Left hindlimb (tissue), 1 donor: Measurements from ENCODE around the gene DAP3.
"Not testable (repeated sequence)": the region's sequence is repeated elsewhere in the genome, so short reads cannot be mapped to it uniquely, and the experiment has no call there.

ENCODE experiments used
- DNase-seq: peaks from one replicate; pipeline ENCODE4 v3.0.0-alpha.2; 2018

The DAP3 gene

DNA sequence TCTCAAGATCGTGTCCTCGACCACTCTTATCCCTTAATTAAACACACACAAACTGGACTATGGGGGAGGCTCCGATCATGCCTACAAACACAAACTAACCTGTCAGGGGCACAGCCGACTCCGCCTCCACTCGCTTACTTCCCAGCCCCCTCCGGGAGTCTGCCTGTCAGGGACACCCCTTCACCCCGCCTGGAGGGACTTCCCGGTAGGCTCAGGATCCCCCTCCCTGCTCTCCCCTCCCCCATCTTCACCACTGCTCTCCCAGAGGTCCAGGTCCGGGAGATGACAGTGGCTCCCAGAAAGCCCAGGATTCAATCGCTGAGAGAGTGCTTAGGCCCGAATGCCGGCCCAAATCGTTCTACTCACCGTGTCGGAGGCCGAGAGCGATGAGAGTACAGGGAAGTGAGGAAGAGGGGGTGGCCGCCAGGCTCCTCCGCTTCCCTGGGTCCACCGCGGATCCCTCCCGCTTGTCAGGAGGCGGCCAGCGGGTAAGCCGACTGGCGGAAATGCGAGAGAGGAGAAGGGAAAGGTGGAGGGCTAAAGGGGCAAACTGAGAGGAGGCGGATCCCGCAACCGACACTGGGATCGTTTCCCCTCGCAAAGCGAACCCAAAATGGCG, 1.1 kb upstream of the DAP3 start:
- not testable (repeated sequence) for DNase-seq

DNA sequence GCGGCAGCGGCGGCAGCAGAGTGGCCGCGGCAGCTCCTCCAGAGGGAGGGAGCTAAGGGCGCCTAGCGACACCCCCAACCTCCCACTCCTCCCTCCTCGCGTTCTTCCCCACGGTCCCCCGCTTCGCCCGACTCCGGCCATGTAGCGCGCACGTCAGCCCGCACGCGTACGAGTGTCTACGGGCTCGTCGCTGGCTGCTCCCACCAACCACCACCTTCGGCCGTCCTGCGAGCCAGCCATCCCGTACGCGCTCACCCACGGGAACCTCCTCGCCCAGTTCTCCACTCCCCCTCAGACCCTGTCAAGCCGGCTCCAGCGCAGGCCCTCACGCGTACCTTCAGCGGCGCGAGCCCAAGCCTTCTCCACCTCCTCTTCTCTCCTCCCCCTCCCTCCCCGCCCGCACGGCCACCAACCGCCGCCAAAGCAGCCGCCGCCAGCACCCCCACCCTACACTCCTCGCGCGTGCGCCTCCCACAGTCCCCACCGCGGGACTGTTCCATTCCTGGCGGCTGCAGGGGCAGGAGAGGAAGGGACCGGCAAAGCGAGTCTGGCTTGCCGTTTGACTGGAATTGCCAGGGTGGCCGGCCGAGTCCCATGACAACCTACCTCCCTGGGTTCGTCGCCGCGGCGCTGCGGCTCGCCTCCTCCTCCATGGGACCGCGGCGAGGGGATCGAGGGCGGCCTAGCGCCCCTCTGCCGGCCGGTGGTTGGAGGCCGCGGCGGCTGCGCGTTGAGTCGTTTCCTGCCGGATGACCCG, 389 bp upstream of the DAP3 start, which contains the start of gene YY1AP1:
Gene YY1AP1 (minus strand): TSS at position 451 of the 757 bp plus-strand sequence. CDS start 8,338 bp downstream, outside the sequence.
- DNase-seq, result peak; percentile 95

DNA sequence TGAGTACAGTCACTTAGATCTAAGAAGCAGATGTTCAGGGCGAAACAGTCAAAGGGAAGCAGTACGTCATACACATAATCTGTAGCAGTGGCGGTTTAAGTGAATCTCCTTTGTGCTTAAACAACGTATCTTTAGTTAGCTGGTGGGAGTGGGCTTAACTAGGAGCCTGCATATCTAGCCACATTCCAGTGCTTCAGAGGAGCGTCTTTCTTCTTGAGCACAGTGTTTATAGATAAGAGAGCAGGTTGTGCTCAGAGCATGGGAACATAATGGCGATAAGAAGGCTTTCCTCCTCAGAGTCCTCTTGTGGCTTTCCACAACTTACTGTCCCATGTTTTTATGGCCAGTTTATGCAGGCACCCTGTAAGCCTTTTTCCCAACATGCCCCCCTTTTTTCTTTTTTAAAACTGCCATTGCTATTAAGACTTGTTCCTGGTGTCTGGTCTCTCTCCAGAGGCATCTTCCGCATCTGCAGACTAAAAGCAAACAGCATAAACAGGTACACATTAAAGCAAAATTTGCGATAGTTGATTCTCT, 3.2 kb downstream of the DAP3 start:
- DNase-seq, result no peak

DNA sequence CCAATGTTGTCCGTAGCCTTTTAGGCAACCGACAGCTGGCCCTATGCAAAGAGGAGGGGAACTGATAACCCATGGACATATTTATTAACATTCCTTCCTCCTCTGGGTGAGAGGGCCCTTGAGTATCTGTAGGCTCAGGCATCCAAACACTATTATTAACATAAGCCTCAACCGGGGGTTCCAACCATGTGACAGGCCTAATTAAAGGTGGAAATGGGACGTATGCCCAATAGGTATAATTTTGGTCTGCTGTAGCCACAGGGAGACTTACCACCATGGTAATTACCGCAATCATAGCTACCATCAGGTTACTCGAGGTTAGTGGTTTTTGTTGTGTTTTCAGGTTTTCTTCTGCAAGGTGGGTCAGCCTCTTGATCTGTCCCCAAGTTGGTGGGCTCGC, 5.3 kb downstream of the DAP3 start:
- DNase-seq, result no peak

DNA sequence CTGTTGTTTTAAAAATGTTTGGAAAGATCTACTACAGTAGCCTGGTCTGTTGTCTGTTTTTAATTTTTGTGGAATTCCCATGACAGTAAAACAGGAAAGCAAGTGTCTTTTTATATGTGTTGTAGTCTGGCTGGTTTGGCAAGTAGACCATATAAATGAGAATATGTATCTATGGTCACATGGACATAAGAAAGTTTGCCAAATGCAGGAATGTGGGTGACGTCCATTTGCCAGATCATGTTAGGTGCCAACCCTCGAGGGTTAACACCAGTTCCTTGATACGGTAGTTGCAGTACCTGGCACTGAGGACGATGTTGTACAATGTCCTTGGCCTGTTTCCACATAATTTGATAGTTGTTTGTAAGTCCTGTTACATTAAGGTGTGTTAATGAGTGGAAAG, 6.2 kb downstream of the DAP3 start:
- no peak for DNase-seq

DNA sequence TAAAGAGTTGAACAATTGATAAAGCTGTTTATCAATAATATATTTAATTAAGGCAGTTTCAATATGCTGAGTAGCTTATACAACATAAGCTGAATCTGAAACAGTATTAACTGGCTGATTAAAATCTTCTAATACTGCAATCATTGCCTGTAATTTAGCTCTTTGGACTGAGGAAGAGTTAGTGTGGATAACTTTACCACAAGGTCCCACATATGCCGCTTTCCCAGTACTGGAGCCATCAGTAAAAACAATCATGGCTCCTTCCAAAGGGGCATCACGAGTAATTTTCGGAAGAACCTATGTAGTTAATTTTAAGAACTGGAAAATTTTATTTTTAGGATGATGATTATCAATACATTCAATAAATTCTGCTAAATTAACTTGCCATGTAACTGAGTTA, 6.7 kb downstream of the DAP3 start:
- DNase-seq, result no peak

DNA sequence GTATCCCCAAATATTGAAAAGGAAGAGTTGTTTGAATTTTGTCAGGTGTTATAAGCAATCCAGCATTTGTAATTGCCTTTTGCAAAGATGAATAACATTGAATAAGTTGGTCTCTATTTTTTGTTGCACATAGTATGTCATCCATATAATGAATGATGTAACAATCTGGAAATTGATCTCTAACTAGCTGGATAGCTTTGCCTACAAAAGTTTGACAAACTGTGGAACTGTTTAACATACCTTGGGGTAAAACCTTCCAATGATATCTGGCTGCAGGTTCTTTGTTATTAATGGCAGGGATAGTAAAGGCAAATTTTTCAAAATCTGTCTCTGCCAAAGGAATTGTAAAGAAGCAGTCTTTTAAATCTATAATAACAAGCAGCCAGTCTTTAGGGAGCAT, 7.6 kb downstream of the DAP3 start:
- no peak for DNase-seq

DNA sequence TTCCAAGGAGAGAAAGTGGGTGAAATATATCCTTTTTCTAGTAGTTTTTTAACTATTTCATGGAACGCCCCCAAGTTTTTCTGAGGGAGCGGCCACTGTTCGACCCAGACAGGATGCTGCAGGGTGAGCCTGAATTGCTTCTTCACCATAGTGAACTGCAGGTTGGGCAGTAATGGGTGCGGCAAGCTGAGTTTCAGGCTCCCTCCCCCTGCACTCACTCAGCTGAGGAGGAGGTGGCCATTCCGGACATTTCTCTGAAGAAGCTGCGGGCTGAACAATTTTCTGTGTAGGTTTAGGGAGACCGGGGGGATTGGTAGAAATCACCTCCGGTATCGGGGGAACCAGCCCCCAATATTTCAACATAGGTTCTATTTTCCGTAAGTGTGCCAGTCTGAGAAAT, 8.2 kb downstream of the DAP3 start:
- no peak for DNase-seq

DNA sequence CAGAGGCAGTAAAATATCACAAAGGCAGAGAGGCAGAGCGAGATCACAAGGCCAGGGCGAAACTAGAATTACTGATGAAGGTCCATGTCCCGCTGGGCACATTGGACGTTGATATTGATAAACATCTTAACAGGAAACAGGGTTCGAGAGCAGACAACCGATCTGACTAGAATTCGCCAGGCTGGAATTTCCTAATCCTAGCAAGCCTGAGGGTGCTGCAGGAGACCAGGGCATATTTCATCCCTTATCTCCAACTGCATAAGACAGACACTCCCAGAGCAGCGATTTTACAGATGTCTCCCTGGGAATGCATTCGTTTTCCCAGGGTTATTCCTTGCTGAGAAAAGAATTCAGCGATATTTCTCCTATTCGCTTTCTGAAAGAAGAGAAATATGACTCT, 8.7 kb downstream of the DAP3 start:
- not testable (repeated sequence) for DNase-seq

DNA sequence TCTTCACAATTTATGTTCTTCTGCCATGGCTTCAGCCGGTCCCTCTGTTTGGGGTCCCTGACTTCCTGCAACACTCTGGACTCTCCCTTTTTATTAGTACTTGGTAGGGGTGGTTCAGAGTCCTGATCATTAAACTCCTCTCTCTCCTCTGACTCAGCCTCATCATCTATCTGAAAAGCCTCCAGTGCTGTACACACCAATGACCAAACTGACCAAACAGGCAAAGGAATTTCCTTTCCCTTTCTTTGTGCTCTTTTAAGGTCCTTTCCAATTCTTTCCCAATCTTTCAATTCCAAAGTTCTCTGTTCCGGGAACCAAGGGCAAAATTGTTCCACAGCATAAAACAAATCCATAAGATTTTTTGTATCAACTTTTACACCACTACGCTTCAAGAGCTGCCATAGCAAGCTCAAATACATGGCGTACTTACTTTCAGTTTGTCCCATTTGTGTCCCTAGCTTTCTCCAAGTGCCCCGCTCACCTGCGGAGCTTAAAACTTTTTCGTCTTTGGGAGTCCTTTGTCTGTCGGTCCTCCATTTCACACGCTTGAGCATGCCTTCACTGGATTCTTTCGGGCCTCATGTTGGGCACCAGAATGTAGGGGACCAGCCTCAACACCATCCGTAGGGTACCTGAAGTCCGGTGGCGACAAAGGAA, 9.6 kb downstream of the DAP3 start:
- no peak for DNase-seq

DNA sequence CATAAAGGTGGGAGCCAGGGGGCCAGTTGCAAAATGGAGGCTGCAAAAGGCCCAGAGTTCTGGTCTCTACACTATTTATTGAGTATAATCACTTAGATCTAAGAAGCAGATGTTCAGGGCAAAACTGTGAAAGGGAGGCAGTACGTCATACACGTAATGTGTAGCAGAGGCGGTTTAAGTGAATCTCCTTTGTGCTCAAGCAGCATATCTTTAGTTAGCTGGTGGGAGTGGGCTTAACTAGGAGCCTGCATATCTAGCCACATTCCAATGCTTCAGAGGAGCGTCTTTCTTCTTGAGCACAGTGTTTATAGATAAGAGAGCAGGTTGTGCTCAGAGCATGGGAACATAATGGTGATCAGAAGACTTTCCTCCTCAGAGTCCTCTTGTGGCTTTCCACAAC, 10.2 kb downstream of the DAP3 start:
- DNase-seq, result not testable (repeated sequence)

DNA sequence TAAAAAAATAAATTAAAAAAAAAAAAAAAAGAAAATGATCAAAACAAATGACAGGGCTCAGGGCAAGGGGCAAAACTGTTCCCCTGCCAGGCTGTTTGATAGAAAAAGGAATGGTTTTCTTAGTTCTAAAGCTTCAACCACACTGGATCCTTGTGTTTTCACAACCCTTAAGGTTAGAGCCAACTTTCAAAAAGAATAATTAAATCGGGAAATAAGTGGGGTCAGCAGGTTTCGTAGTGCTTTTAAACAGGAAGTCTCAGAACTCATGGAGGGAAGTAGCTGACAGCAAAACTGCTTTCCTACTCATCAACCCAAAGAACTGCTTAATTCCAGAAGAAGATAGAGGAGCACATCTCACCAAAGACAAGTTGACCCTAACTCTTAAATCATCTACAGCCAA, 12.8 kb downstream of the DAP3 start:
- DNase-seq, result not testable (repeated sequence)

DNA sequence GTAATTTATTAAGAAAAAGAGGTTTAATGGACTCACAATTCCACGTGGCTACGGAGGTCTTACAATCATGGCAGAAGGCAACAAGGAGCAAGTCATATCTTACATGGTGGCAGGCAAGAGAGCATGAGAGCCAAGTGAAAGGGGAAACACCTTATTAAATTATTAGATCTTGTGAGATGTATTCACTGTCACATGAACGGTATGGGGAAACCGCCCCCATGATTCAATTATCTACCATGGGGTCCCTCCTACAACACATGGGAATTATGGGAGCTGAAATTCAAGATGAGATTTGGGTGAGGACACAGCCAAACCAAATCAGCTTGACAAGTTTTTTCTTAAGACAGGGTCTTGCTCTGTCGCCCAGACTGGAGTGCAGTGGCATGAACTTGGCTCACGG, 14.3 kb downstream of the DAP3 start:
- DNase-seq, result no peak

DNA sequence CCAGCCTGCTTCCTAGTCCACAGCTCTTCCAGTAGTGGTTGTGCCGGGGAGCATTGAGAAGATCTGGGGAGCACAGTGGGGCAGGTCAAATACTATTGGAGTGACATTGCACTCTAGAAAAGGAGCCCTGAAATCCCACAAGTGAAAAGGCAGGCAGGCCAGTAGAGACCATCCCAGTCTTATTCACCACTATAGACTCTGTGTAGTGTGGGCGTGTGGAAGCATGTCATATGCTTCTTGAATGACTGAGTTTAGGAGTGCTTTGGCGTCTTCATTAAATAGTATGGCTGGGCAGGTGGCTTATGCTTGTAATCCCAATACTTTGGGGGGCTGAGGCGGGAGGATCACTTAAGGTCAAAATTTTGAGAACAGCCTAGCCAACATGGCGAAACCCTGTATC, 15.5 kb downstream of the DAP3 start:
- not testable (repeated sequence) for DNase-seq

DNA sequence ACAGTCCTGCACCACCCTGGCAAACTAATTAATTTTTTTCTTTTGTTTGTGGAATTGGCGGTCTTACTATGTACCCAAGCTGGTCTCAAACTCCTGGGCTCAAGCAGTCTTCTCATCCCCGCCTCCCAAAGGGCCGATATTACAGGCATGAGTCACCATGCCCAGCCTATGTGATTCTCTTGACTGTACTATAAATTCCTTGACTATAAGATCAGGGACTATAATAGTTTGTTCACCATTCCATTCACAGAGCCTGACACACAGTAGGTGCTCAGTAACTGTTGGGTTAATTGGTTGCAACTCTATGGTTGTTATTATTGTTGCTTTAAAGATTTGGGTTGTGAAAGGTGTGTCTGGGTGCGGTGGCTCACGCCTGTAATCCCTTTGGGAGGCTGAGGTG, 17.2 kb downstream of the DAP3 start:
- DNase-seq, result no peak

DNA sequence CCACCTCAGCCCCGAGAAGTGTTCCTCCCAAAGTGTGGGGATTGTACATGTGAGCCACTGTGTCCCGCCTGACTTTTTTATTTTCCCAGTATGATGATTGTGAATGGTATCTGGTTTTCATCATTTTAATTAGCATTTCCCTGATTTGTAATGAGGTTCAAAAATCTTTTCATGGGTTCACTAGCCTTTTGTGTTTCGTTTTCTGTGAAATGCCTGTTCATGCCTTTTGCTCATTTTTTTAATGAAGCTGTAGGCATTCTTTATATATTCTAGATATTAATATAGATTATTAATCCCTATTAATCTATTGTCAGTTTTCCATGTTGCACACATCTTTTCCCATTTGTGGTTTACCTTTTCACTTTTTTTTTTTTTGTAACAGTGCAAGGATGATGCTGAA, 20.5 kb downstream of the DAP3 start:
- DNase-seq, result no peak

DNA sequence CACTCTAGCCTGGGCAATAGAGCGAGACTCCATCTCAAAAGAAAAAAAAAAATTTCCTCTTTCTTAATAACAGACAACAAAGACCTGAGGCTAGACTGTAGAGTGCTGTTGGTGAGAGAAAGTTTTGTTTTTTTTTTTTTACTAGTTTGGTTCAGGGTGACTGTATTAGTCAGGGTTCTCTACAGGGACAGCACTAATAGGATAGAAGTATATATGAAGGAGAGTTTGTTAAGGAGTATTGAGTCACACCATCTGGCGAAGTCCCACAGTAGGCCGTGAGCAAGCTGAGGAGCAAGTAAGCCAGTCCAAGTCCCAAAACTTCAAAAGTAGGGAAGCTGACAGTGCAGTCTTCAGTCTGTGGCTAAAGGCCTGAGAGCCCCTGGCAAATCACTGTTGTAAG, 22.6 kb downstream of the DAP3 start:
- not testable (repeated sequence) for DNase-seq

DNA sequence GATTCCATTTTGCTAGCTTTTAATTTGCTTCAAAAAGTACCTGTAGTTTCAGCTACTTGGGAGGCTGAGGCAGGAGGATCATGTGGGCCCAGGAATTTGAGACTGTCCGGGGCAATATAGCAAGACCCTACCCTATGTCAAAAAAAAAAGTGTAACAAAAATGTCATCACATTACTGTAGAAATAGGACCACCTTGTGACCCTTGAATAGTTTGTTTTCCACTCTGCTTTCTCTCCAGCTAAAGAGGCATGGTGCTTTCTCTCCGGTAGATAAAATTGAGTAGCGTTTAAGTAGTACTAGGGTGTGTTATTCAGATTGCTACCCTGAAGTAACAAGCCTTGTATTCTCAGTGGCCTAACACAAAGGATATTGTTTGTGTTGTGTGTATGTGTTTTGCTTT, 23.7 kb downstream of the DAP3 start:
- DNase-seq, result not testable (repeated sequence)

DNA sequence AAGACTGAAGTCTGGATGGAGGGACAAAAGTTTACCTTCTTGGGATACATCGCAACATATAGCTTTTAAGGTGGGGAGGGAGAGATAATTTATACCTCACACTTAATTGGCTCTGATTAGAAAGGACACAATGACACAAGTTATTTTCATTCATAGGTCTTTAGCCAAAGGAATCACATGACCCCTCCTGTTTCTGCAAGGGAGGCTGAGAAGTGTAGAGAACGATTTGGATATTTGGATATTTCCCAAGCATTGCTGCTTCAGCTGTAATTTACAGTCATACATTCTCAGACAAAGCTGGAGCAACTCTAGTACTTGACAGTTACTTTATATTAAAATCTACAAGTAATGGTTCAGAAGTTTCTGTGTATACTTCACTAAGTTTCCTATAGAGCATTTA, 24.2 kb downstream of the DAP3 start:
- DNase-seq, result no peak

DNA sequence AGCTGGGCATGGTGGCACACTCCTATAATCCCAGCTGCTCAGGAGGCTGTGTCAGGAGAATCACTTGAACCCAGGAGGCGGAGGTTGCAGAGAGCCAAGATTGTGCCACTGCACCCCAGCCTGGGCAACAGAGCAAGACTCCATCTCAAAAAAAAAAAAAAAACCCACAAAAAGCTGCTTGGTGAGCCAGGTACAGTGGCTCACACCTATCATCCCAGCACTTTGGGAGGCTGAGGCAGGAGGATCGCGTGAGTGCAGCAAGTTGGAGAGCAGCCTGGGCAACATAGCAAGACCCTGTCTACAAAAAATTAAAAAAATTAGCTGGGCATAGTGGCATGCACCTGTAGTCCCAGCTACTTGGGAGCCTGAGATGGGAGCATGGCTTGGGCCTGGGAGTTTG, 26.2 kb downstream of the DAP3 start:
- DNase-seq, result not testable (repeated sequence)

DNA sequence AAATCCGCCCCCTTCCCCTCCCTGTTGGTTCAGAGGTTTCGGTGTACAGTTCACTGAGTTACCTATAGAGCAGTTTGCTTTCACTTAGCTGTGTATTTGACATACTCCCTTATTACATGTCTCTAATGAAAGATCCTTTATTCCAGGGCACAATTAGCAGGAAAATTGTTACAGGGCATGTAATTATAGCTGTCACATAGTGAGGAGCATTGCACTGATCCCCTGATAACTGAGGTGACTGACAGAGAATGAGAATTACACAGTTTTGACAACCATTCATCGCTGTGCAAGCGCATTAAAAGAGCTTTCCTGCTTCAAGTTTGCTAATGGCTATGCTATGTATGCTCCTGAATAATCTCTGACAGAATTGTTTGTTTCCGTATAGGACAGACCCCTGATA, 26.9 kb downstream of the DAP3 start:
- no peak for DNase-seq

DNA sequence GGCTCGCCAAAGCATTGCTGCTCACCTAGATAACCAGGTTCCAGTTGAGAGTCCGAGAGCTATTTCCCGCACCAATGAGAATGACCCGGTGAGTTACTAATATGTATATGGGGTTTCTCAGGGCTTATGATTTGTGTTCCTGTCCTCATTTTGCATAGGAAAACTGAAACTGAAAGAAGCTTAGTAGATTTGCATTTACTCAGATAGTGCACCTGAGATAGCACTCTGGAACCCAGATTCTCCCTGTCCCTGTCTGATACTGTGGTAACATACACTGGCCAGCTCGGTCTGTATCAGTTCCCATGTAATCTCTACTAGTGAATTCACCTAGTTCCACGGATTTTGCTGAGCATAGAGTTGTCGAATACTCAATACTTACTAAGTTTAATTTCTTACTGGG, 28.1 kb downstream of the DAP3 start:
- no peak for DNase-seq

DNA sequence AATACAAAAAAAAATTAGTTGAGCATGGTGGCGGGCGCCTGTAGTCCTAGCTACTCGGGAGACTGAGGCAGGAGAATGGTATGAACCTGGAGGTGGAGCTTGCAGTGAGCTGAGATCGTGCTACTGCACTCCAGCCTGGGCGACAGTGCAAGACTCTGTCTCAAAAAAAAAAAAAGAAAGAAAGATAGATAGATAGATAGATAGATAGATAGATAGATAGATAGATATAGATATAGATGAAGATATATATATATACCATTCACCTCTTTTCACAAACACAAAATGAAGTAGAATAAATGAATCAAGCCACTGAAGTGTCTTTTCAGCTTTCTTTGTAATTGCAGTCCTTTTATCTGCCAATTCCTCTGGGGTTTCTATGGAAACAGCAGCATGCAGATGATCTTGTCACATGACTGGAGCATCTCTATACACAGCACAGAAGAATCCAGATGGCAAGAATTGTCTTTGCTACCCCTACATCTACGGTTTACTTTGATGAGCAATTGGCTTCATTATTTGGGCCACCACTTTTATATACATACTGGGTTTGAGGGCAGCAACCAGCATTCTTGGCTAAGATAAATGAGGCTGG, 29.7 kb downstream of the DAP3 start:
- not testable (repeated sequence) for DNase-seq
